Thoracic aorta (tissue), 2 donors: ENCODE measurements around the gene EEFSEC. TPM values are rescaled to one million over a fixed set of nuclear protein-coding genes. Genes with fewer than 3 reads are reported as not detected.

Source experiments
- ATAC-seq: fragments of 150-250 bp; one replicate; pipeline ENCODE4 v1.8.0; 2017; ENCODE audit warnings: low read depth; ENCODE audit not compliant: insufficient number of reproducible peaks, low FRiP score
- DNase-seq: peaks from one replicate; pipeline ENCODE4 v3.0.0-alpha.2; 2020; ENCODE audit warnings: low spot score
- H3K27ac ChIP-seq, 2 donors: fragments of 200-600 bp; sonication (generic); 1 replicate in 1 of 2; 2 replicates in 1 of 2; pipeline ENCODE4 v1.5.1; 2016; ENCODE audit warnings: mild to moderate bottlenecking in 2 of 2, moderate library complexity in 2 of 2
- H3K27me3 ChIP-seq: fragments of 200-600 bp; sonication (generic); replicated peaks from 2 replicates; pipeline ENCODE4 v1.6.0; 2016; ENCODE audit warnings: mild to moderate bottlenecking; ENCODE audit not compliant: insufficient read depth
- H3K36me3 ChIP-seq: fragments of 200-600 bp; sonication (generic); one replicate; pipeline ENCODE4 v1.5.1; 2016
- H3K4me1 ChIP-seq, 2 donors: fragments of 200-600 bp; sonication (generic); 1 replicate in 1 of 2; 2 replicates in 1 of 2; pipeline versions ENCODE4 v1.5.1 to v1.6.0; 2016; ENCODE audit warnings: low read depth in 2 of 2, mild to moderate bottlenecking in 1 of 2; ENCODE audit not compliant: control insufficient read depth in 1 of 2
- H3K4me3 ChIP-seq: fragments of 200-600 bp; sonication (generic); 2 replicates; pipeline ENCODE4 v1.5.1; 2016; ENCODE audit warnings: mild to moderate bottlenecking
- H3K9me3 ChIP-seq: fragments of 200-600 bp; sonication (generic); 2 replicates; pipeline ENCODE4 v1.5.1; 2016
- CTCF ChIP-seq: fragments of 200-600 bp; sonication (generic); IDR thresholded peaks from one replicate; pipeline ENCODE4 v1.5.1; 2019; ENCODE audit warnings: antibody characterized with exemption
- total RNA-seq, 2 donors: library from RNA; depleted of rRNA; stranded (reverse); fragments of >200 nt; gene quantifications; one replicate each; pipeline versions ENCODE4 v1.1.0 to v1.2.3, GENCODE V29; 2016

Gene EEFSEC
- total RNA-seq, 2 donors from 2014 or later = 16.1 to 17.5 TPM

- DNase-seq = no peak
- no peak overlapping the region for H3K4me3 ChIP-seq
These were observed 167.5 kb downstream of the EEFSEC start for GRCh38 chr3:128320551-128321340.

DNA sequence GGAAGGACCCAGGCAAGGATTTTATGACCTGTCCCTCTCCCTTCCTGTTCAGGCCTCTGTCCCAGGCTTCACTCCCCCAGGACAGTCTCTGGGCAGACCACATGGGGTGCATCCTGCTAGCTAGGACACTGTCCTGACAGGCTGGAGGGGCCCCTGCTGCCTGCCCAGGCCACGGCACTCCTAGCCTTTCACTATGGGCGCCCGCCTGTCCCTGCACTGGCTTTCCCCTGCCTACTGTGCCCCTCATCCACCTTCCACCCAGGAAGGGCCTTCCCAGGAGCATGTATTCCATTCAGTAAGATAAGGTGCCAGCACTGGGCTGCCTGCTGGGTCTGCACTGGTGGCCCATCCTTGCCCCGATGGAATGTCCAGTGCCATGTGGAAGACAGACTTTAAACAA is 168.1 kb downstream of the EEFSEC start:
- ATAC-seq = no peak
- no peak for TF ChIP-seq CTCF

More at GRCh38 chr3:128320551-128321340, 167.5 kb downstream of the EEFSEC start:
- TF ChIP-seq CTCF = no peak
- Histone ChIP-seq H3K4me1 (peaks cover 0 to 24% of the 10 kb centered on the region in 2 donors), H3K27ac (no peak overlapping the region), H3K9me3 (no peaks in the 10 kb centered on the region), H3K36me3 (no peaks in the 10 kb centered on the region), H3K27me3 (no peaks in the 10 kb centered on the region)
- no peak for ATAC-seq

DNA sequence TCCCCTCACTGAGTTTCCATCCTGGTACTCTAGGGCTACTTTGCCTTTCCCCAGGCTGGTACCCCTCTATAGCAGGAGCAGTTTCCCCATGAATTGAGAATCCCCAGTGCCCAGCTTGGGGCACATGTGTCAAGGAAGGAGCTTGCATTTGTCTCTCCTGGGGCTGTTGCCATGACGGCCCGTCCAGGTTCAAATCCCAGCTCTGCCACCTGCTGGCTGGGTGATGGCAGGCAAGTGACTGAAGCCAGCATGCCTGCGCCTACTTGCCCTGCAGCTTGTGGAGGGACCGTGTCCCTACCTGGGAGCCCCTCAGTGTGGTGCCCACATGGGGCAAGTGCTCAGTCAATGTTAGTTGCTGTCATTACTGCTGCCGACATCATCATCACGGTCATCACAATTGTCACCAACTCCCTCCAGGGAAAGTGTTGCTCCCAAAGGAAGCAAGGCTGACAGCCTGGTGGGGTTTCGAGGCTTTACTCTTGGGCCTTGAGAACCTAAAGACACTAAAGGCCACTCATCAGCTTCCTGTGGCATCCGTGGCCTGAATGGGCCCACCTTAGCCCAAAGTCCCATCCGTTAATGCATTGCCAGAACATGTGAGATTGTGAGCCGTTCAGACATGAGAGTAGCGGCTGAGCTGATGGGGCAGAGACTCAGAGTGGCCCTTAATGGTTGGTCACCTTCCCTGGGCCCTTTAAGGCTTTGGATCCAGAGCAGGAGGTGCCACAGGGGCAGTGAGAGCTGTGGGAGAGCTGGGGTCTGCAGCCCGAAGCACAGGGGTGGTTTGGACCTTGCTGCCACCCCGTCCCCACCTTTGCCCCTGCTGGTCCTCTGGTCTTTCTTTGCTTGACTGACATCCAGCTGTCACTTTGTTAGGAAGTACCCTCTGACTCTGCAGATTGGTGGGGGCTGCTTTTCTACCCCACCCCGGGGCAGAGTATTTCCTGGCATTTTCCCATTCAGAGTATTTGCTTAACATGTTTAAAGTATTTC is 169.0 kb downstream of the EEFSEC start:
- peak; percentile 39 for TF ChIP-seq CTCF
- DNase-seq (no peak), ATAC-seq (no peak)
- peaks cover 0 to 11% of the 10 kb centered on the region in 2 donors for H3K4me1 ChIP-seq
- no peak overlapping the region for H3K4me3 ChIP-seq
- H3K27me3 ChIP-seq = no peaks in the 10 kb centered on the region
- H3K9me3 ChIP-seq = no peaks in the 10 kb centered on the region
- H3K36me3 ChIP-seq = no peaks in the 10 kb centered on the region
- H3K27ac ChIP-seq = no peak overlapping the region

More for the DNA sequence above, 168.1 kb downstream of the EEFSEC start:
- Histone ChIP-seq H3K27me3 (no peaks in the 10 kb centered on the region), H3K27ac (no peak overlapping the region), H3K9me3 (no peaks in the 10 kb centered on the region), H3K4me1 (peaks cover 0 to 21% of the 10 kb centered on the region in 2 donors), H3K4me3 (no peak overlapping the region), H3K36me3 (no peaks in the 10 kb centered on the region)
- DNase-seq = no peak

DNA sequence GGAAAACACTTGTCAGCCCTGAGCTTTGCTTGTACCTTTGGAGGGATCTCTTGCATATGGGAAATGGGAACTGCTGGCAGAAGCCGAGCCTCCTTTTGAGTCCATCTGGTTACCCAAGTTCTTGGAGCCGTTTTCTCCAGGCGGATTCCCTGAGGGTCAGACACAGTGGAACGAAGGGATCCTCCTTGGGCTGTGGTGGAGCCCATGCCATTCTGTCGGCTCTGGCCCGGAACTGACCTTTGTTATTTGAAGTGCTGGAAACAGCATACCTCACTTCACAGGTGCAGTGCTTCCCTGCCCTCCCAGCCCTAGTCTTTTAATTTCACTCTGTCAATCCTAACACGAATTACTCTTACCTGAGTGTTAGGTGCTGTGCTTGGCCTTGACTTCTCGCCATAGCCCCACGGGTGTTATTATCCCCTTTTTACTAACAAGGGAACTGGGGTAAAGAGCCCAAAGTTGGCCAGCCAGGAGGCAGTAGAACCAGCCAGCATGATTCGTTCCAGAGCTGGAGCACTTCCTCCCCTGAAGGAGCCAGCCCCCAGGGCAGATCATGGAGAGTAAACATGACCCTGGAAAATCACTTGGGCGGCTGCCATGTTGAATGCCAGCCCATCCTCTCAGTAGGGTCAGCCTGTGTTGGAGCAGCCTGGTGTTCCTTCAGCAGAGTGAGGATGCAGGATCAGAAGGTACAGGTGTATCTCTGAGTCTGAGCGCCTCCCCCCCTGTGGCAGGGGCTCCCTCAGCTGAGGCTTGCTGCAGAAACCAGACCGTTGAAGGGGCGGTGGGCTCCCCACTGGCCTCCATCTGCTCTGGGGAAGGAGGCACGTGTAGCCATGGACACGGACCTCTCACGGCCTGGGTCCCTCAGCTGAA is 170.2 kb downstream of the EEFSEC start:
- TF ChIP-seq CTCF = no peak
- no peak for ATAC-seq
- Histone ChIP-seq H3K27me3 (no peaks in the 10 kb centered on the region), H3K36me3 (no peaks in the 10 kb centered on the region), H3K27ac (no peak overlapping the region), H3K9me3 (no peaks in the 10 kb centered on the region), H3K4me3 (no peak overlapping the region), H3K4me1 (peaks cover 0 to under 1% of the 10 kb centered on the region in 2 donors)
- DNase-seq = no peak
